Upper lobe of left lung (tissue), 6 donors: Measurements from ENCODE around the gene CIZ1. TPM values are rescaled to one million over a fixed set of nuclear protein-coding genes. Genes with fewer than 3 reads are reported as not detected.

Experiments used
- ATAC-seq, 2 donors: fragments of 200-7000 bp; cut with Tn5 transposase; one replicate each; pipeline ENCODE4 v1.9.1; 2022; ENCODE audit warnings: mild to moderate bottlenecking in 2 of 2, moderate library complexity in 2 of 2; ENCODE audit not compliant: low FRiP score in 2 of 2
- DNase-seq, 2 donors: peaks; one replicate each; pipeline ENCODE4 v3.0.0-alpha.2; 2019 to 2020
- H3K27ac ChIP-seq, 4 donors: fragments of 200-600 bp; sonication (generic); one replicate each; pipeline ENCODE4 v1.5.1; 2016 to 2019
- H3K27me3 ChIP-seq, 4 donors: fragments of 200-600 bp; sonication (generic); one replicate each; pipeline ENCODE4 v1.5.1; 2017 to 2019
- H3K36me3 ChIP-seq, 4 donors: fragments of 200-600 bp; sonication (generic); one replicate each; pipeline ENCODE4 v1.5.1; 2016 to 2019
- H3K4me1 ChIP-seq, 4 donors: fragments of 200-600 bp; sonication (generic); one replicate each; pipeline ENCODE4 v1.5.1; 2018 to 2019
- H3K4me3 ChIP-seq, 4 donors: fragments of 200-600 bp; sonication (generic); one replicate each; pipeline ENCODE4 v1.5.1; 2017 to 2019; ENCODE audit warnings: mild to moderate bottlenecking in 2 of 4, moderate library complexity in 1 of 4
- H3K9me3 ChIP-seq, 4 donors: fragments of 200-600 bp; sonication (generic); one replicate each; pipeline ENCODE4 v1.5.1; 2018 to 2019
- EP300 ChIP-seq, 4 donors: sonication (generic); formaldehyde crosslinking; IDR thresholded peaks; one replicate each; pipeline ENCODE4 v1.5.1; 2017; ENCODE audit warnings: antibody characterized with exemption in 4 of 4, control low read depth in 2 of 4
- POLR2A ChIP-seq, 4 donors: fragments of 450-650 bp; IDR thresholded peaks; one replicate each; pipeline ENCODE4 v1.5.1; 2016 to 2017; ENCODE audit warnings: antibody characterized with exemption in 4 of 4, mild to moderate bottlenecking in 2 of 4
- POLR2AphosphoS5 ChIP-seq, 2 donors: sonication (generic); formaldehyde crosslinking; IDR thresholded peaks; one replicate each; pipeline ENCODE4 v1.5.1; 2017; ENCODE audit warnings: antibody characterized with exemption in 2 of 2
- WGBS, 2 donors: methylation state at CpG; one replicate each; pipeline ENCODE4 v1.1.5; 2017 to 2018; 5-methylcytosine and 5-hydroxymethylcytosine counted together
- total RNA-seq, 6 donors: library from RNA; depleted of rRNA in 4 of 6; stranded (reverse); fragments of >200 nt in 4 of 6; gene quantifications; one replicate each; pipeline versions ENCODE4 v1.1.0 to v1.2.1, GENCODE V29; 2016 to 2021
- TF ChIP-seq, protein P1 (sequence below), 6 experiments: fragments of 450-650 bp in 4 of 6; fragments of 200-600 bp in 2 of 6; sonication (generic) in 2 of 6; IDR thresholded peaks; one replicate each; pipeline ENCODE4 v1.5.1; 2016 to 2019; ENCODE audit warnings: antibody characterized with exemption in 6 of 6
- donor health status: DM: no; HTN: no; CAD: no; lungs with moderate emphysema.
- donor health status: DM: no; HTN: yes; CAD: no; lungs with severe emphysema.

Gene CIZ1
- total RNA-seq, 6 donors from 2014 or later, result 53.4 to 136 (median 95.5) TPM

DNA sequence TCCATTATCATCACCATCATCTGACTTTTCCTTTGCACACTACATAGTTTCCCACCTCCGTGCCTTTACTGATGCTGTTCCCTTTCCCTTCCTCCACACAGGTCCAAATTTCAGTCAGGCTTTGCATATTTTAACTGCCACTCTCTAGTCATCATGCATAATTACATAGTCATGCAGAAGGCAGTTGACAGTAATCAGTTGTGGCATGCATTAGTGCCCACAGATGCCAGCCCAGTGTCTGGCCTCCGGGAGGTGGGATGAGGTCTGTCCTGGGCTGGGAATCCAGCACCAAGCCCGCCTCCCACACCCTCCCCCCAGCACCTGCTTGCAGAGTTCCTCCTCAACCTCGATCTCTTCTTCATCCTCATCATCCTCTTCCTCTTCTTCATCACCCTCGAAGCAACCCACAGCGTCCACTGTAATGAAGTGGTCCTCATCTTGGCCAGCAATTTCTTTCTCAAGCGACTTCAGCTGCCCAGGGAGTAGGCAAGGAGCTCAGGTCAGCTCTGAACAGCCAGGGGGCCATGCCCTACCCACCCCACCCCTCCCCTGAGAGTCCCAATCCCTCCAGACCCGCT, 22.6 kb downstream of the CIZ1 start:
- no peaks in the 10 kb centered on the region for H3K9me3 ChIP-seq
- ATAC-seq (no peak), DNase-seq (no peak)
- WGBS, 2 donors, result 87 to 93% methylated on average over 8 of the region's 8 CpGs
- H3K27me3 ChIP-seq, result no peaks in the 10 kb centered on the region
- TF ChIP-seq EP300 (IDR thresholded peaks at IDR 0.05) (no peak), POLR2AphosphoS5 (IDR thresholded peaks at IDR 0.05) (no peak), POLR2A (IDR thresholded peaks at IDR 0.05) (no peak)
- TF ChIP-seq, protein P1, sequence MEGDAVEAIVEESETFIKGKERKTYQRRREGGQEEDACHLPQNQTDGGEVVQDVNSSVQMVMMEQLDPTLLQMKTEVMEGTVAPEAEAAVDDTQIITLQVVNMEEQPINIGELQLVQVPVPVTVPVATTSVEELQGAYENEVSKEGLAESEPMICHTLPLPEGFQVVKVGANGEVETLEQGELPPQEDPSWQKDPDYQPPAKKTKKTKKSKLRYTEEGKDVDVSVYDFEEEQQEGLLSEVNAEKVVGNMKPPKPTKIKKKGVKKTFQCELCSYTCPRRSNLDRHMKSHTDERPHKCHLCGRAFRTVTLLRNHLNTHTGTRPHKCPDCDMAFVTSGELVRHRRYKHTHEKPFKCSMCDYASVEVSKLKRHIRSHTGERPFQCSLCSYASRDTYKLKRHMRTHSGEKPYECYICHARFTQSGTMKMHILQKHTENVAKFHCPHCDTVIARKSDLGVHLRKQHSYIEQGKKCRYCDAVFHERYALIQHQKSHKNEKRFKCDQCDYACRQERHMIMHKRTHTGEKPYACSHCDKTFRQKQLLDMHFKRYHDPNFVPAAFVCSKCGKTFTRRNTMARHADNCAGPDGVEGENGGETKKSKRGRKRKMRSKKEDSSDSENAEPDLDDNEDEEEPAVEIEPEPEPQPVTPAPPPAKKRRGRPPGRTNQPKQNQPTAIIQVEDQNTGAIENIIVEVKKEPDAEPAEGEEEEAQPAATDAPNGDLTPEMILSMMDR (IDR thresholded peaks at IDR 0.05), result no peak
- H3K4me1 ChIP-seq, result no peaks in the 10 kb centered on the region
- no peak overlapping the region for H3K27ac ChIP-seq
- H3K36me3 ChIP-seq, result peaks cover 11 to 79% (median 63%) of the 10 kb centered on the region in 4 donors
- no peak overlapping the region for H3K4me3 ChIP-seq

- no peaks in the 10 kb centered on the region for H3K27me3 ChIP-seq
- no peaks in the 10 kb centered on the region for H3K9me3 ChIP-seq
- TF ChIP-seq POLR2A (IDR thresholded peaks at IDR 0.05), result no peak
- TF ChIP-seq POLR2AphosphoS5 (IDR thresholded peaks at IDR 0.05), result no peak
- TF ChIP-seq, protein P1 (IDR thresholded peaks at IDR 0.05), result no peak
- no peak for TF ChIP-seq EP300 (IDR thresholded peaks at IDR 0.05)
Measured at GRCh38 chr9:128167209-128167608, 24.2 kb downstream of the CIZ1 start.

GRCh38 chr9:128166169-128166568, 25.2 kb downstream of the CIZ1 start:
- TF ChIP-seq, protein P1 (IDR thresholded peaks at IDR 0.05), result no peak
- TF ChIP-seq EP300 (IDR thresholded peaks at IDR 0.05), result no peak
- TF ChIP-seq POLR2A (IDR thresholded peaks at IDR 0.05), result no peak
- TF ChIP-seq POLR2AphosphoS5 (IDR thresholded peaks at IDR 0.05), result no peak
- ATAC-seq (no peak), DNase-seq (peak in 1 of 2 donors; percentile 59)
- WGBS, 2 donors, result 92 to 98% methylated on average over 14 to 17 of the region's 18 CpGs
- Histone ChIP-seq H3K9me3 (no peaks in the 10 kb centered on the region), H3K4me3 (no peak overlapping the region), H3K27ac (no peak overlapping the region), H3K36me3 (peaks cover 11 to 89% (median 68%) of the 10 kb centered on the region in 4 donors), H3K27me3 (no peaks in the 10 kb centered on the region), H3K4me1 (peaks cover under 1 to 12% (median 2%) of the 10 kb centered on the region in 4 donors)

More at GRCh38 chr9:128167209-128167608, 24.2 kb downstream of the CIZ1 start:
- ATAC-seq (no peak), DNase-seq (no peak)
- Histone ChIP-seq H3K36me3 (peaks cover 11 to 87% (median 70%) of the 10 kb centered on the region in 4 donors), H3K4me1 (peaks cover 0 to 1% (median 0%) of the 10 kb centered on the region in 4 donors), H3K27ac (no peak overlapping the region), H3K4me3 (no peak overlapping the region)
- 100% methylated on average over 3 to 4 of the region's 4 CpGs for WGBS, 2 donors

DNA sequence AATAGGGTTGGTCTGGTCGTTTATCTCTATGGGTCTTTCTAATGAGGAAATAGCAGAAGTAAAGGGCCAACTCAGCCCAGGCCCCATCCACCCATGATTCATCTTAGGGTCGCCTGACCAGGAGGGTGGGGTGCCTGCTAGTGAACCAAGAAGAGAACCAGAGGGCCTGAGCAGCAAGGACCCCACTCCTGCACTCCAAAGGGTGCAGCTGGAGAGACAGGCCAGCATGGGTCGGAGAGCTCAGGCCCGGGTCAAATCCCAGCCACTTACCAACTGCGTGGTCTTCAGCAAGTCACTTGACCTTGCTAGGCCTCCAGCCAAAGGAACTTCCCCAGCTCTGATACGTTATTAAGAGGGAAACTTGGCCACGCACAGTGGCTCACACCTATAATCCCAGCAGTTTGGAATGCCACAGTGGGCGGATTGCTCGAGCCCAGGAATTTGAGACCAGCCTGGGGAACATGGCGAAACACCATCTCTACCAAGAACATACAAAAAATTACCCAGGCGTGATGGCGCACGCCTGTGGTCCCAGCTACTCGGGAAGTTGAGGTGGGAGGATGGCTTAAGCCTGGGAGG, 27.0 kb downstream of the CIZ1 start:
- ATAC-seq (no peak), DNase-seq (no peak)
- peaks cover 8 to 23% (median 12%) of the 10 kb centered on the region in 4 donors for H3K4me1 ChIP-seq
- WGBS, 2 donors, result 79 to 86% methylated on average over 10 to 14 of the region's 14 CpGs
- TF ChIP-seq POLR2AphosphoS5 (IDR thresholded peaks at IDR 0.05) (no peak), POLR2A (IDR thresholded peaks at IDR 0.05) (no peak), EP300 (IDR thresholded peaks at IDR 0.05) (no peak)
- TF ChIP-seq, protein P1 (IDR thresholded peaks at IDR 0.05), result no peak
- no peak overlapping the region for H3K4me3 ChIP-seq
- no peak overlapping the region for H3K27ac ChIP-seq
- H3K27me3 ChIP-seq, result no peaks in the 10 kb centered on the region
- no peaks in the 10 kb centered on the region for H3K9me3 ChIP-seq
- H3K36me3 ChIP-seq, result peaks cover 8 to 71% (median 54%) of the 10 kb centered on the region in 4 donors
